AG20443 (cell line): Measurements from ENCODE around the gene CHD8.
"Not testable (repeated sequence)": the region's sequence is repeated elsewhere in the genome, so short reads cannot be mapped to it uniquely, and the experiment has no call there.

Experiments
- DNase-seq: peaks from one replicate; pipeline ENCODE4 v3.0.0; 2012; ENCODE audit warnings: low spot score, mixed read lengths

The CHD8 gene

DNA sequence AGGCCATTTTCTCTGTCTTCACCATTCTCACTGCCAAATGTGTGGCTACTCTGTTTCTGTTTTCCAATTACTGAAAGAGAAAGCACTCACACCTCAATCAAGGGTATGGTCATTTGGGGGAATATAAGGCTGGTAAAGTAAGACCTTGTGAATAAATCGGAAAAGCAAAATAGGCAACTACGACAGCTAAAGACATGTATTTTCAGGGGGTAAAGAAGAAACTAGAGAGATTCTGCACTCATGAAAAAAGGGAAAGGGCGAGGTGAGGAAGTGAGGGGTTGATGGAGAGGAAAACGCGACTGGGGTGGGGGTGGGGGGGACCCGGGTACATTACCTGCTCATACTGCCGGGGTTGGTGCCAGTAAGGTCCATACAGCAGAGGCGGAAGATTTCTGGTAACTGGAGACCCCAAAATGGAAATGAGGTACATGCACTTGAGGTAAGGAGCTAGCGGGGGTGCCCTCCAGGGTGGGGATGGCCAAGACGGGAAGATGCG is 19.3 kb downstream of the CHD8 start:
- DNase-seq: no peak

DNA sequence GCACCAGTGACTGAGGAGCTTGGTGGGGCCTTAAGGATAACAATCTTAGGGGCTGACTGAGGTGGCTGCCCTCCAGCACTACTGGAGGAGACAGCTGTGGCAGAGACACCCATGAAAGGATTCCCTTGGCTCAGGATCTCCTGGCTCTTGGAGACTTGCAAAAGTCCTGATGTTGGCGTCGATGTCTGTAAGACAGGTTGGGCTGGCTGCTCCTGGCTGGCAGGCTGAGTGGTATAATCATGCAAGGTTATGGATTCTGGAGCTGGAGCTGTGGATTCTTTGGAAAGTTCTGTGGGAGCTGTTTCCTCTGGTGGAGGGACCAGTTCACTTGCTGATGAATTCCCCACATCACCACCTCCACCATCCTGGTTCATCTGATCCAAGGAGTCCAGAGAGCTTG is 24.8 kb downstream of the CHD8 start:
- no peak for DNase-seq

DNA sequence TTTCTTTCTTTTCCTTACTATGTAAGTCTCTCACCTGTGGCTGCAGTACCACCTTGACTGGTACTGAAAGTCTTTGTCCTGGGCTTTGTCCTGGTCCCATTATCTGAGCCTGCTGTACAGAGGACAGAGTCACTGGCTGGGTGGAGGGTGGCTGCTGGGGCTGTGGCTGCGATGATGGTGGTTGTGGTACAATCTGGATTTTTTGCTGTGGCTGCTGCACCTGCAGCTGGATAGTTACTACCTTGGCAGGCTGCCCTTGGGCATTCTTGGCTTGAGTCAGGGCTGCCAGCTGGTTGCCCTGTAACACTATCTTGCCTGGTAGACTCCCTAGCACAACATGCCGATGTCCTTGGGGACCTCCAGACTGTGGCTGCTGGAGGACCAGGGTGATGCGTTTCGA is 27.0 kb downstream of the CHD8 start:
- no peak for DNase-seq

DNA sequence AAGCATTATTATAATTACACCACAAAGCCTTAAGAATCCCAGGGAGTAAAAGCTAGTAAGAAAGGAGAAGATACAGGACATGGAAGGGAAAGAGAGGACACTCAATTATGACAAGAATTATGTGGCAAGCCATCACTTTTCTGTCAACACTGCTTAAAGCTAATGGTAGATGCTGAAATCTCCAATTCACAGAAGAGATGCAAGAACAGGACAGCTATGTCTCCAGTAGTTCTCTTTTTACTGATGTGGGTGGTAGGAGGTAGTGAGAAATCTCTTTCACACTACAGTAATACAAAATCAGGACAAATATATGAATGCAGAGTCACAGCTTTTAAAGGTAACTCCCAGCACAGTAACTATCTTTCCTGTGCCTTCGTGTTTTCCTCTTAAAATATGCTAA is 29.2 kb downstream of the CHD8 start:
- no peak for DNase-seq

DNA sequence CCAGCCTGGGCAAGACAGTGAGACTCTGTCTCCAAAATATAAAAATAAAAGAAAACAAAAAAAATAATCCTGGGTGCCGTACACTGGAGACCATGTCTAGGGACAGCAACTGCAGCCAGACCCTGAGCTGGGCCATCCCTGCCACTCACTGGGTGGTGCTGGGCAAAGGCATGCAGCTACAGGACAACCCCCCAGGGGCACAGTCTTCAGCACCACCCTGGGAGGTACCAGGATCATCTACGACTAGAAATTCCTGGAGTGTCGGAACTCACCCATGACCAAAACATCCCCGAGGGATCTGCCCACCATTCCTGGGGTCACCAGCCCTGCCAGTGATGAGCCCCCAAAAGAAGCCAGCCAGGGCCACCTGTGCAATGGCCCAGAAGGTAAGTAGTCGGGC is 36.4 kb downstream of the CHD8 start:
- no peak for DNase-seq

DNA sequence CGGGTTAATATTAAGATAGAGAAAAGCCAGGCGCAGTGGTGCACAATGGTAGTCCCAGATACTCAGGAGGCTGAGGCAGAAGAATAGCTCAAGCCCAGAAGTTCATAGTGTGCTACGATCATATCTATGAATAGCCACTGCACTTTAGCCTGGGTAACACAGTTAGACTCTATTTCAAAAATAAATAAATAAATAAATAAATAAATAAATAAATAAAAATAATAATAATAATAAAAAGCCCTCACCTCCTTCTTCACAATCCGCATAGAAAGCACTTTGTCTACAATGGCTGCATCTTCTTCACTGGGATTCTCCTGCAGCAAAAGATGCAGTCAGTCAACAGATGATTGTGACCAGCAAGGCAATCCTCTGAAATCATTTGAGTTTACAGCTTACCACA is 40.6 kb downstream of the CHD8 start:
- DNase-seq: no peak

DNA sequence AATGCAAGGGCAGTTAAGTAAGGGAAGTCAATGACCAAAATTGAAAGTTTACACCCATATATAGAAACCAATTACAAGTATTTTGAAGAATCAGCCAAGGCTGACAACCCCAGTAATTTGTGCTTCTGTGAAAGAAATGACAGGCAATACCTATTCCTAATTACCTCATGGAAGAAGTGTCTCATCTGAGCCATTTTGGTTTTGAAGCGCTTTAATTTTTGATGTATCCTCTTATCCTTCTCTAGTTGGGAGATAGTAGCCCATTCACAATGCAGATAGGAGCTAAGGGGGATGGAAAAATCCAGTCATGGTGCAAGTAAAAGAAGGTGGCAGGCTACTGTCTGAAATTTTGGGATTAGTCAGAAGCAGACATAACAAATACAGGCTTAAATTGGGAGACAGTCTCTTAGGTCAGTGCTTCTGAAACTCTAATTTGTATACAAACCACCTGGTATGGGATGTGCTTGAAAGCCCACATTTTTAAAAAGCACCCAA is 41.7 kb downstream of the CHD8 start:
- DNase-seq: no peak

DNA sequence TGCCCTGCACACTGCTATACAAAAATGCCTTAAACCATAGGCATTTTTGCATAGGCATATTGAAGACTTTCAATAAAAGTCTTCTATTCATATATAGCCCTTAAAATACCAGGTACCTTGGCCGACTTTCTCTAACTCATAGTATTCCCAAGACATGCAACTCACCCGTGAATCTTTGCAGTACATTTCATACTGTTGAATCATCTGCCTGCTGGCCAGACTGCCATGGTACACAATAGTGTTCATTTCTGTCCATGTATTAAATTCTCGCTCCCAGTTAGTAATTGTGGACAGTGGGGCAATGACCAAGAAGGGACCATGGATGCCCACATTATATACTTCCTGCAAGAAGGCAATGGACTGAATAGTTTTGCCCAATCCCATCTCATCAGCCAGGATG is 47.8 kb downstream of the CHD8 start:
- DNase-seq: peak; percentile 56

DNA sequence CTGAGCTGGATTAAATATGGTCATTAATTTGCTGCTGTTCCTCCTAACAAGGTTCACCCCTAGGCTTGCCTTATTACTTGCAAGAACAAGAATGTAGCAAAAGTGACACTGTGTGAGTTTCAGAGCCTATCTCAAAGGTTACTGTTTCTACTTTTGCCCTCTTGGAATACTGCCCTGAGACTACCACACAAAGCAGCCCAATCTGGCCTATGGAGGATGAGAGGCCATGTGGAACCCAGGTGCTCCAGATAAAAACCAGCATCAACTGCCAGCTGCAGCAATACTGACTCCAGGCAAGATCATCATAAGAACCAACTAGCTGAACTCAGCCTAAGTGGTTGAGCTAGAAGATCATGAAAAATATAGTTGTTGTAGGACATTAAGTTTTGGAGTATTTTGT is 49.7 kb downstream of the CHD8 start:
- DNase-seq: no peak

DNA sequence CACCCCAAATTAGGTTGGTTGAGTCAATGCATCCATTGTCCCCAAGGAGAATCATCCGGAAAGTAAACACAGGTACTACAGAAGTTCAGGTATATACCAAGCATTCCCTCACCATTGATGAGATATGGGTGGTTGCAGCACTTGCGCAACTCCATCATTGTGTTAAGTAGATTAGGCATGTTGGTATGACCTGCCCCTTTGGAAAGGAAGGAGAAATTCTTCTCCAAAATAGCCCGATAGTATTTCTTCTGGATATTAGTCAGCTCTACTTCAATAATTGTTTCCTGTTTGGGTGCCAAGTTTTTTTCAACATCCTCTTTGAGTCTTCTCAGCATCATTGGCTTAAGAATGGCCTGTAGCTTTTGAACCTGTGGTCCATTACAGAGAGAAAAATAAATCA is 50.8 kb downstream of the CHD8 start:
- no peak for DNase-seq

DNA sequence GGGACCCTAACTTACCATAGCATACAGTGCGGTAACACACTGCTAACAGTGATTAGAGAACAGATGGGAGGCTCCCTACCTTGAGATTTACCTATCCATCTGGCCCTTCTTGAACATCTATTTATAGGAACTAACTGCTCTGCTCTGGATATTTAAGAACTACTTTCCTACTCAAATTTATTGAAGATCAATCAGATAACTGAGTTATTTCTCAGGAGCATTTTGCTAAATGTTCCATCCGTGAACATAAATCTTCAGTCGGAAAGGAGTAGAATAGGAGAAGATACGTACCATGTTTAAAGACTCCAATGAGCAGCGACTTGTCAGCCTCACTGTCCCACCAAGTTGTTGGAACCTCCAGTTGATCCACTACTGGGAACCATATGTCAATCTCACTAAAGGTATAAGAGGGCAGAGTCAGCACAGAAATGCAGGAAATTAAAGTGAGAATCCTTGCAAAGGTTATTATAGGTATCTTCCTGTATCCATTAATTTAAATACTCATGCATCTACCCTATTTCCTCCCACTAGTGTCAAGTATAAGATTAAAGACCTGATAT is 56.5 kb downstream of the CHD8 start:
- DNase-seq: no peak

DNA sequence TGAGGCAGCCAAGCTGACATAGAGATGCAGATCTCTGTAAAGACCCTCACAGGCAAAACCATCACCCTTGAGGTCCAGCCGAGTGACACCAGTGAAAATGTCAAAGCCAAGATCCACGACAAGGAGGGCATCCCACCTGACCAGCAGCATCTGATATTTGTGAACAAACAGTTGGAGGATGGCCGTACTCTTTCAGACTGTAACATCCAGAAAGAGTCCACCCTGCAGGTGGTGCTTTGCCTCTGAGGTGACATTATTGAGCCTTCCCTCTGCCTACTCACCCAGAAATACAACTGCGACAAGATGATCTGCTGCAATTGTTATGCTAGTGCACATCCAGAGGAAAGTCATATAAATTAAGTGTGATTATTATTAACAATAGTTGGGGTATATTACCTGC is 57.0 kb downstream of the CHD8 start:
- DNase-seq: no peak

DNA sequence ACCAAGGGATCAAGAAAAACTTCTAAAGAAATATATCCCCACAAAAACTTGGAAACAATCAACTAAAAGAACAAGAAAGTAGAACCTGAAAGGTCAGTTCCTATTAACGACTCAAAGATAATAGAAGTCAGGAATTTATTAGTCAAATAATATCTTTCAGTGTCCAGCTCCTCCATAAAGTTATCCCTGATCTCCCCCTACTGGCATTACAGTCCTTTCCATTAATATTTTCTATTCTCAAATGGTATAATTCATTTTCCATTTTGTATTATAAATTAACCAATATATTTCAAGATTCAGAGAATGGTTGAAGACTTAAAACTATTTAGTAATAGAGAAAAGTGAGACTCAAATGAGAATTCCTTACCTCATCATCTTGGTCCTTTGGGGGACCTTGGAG is 60.5 kb downstream of the CHD8 start:
- DNase-seq: no peak

DNA sequence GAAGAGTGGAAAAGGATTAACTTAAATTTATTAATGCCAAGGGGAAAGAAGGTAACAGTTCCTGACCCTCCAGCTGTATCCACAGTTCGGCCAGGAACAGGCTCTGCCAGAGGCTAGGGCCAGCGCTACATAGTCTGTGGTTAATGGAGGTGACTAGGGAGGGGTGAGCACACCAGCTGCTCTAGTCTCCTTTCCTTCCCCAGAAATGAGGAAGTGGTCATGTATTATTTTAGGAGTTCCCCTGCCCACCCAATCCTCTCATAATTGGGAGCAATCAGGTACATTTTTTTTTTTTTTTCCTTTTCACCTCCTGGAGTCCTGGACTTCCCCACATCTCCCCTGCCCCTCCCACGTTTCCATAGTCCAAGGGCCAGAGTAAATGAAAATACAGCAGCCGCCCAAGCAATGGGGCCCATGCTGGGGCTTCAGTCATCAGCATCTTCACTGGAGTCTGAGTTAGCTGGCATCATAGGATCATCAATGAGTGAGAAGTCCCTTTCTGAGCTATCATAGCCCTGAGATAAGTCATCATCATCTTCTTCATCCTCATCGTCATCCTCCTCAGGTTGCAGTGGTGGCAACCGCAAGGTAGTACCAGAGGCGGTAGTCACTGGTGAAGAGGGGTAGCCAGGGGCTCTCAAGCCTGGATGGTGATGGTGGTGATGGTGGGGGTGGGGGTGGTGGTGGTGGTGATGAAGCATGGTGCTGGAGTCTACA is 70.6 kb downstream of the CHD8 start:
- no peak for DNase-seq

DNA sequence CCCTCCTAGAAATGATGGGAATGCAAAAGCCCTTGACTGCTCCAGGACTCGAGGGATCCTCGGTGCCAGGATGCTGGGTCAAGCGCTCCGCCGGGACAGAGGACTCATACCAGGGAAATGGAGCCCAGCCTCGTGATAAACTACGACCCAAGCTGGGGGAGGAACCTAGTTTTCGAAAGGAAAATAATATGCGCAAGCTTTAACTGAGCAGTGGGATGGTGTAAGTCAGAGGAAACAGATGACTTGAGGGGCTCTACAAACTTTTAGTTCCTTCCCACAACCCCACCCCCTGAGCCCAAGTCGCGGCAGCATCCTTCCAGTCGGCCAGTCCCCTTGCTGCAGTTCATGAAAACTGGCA is 71.5 kb downstream of the CHD8 start:
- DNase-seq: no peak

DNA sequence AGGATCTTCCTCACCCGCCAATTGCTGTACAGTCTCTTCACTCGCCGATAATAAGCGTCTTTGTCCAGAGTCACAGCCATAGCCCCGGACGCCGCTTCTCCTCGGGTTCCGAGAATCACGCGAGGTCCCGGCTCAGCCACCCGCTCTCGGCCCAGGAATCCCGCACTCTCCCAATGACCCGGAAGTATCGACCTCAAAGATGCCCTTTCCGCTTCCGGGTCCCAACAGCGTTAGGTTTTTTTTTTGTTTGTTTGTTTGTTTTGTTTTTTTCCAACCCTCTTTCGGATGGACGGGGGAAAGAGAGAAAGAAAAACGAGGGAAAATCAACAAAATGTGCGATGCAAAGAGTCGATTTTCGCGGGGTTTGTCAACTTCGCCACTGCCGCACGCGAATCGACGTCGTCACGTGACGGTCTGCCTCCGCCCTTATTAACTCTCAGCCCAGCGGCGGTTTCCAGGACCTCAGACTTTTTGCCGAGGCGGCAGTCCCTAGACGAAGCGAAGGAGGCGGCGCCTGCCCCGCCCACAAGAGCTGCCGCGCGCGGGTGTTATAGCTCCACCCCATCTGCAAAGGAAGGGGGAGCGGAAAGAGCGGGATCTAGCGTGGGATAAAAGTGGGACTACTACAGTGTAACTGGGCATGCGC is 72.0 kb downstream of the CHD8 start, which contains the start of gene SUPT16H:
Gene SUPT16H (minus strand): TSS at position 172 of the 646 bp plus-strand sequence. CDS start 92 bp downstream, at position 80.
- DNase-seq: peak; percentile 96

DNA sequence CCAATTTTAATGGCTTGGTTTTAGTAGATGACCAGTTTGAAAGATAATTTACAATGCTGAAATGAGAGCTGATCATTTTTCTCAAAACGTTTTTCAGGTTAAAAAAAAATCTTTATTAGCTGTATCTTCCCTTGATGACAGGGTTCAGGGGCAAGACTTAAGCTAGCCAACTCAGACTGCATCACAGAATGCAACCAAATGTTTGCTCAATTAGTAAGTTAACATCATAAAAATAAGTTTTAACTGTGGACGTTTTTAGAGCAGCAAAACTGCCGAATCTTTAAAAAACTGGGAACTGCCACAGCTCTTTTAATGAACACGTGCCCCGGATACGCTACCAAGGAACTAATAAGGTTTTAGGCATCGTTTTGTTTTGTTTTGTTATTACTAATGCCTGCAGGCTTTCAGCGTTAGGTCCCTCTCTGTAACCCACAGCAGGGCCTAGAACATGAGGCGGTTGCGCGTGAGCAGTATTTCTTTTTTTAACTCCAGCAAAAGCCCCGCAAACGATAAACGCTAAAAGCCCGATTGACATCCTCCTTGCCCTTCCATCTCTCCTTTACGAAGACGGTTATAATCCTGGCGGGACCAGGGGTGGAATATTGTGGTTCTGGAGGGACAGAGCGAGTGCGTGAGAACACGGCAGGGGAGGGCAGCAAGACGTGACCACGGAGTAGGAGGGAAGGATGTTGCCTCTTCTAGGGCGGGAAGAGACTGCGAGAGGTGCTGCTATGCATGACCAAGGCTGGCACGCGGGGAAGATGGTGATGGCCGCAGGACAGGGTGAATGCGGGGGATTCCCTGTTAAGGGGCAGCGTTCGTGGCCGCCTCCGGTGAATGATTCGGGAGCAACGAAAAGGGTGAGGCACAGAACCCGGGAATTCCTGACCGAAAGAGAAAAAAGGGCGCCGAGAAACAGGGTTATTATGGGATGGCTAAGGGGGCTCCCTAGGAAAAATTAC is 72.8 kb downstream of the CHD8 start:
- peak; percentile 63 for DNase-seq

DNA sequence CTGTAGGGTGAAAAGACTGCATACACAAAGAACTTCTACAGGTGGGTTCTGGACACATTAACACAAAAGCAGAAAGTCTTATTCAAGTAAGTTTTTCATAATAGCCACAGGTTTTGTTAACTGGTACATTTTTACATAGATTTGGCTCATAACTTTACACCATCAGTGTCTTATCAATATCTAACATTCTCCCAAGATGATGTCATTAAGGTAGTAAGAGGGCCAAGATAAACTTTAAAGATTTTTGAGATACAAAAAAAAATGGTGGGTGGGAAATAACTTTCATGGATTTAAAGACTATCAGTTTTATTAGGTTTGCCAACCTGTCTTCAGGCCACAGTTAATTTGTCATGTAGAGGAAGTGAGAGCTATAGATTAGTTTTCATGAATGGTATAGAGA is 73.8 kb downstream of the CHD8 start:
- no peak for DNase-seq

DNA sequence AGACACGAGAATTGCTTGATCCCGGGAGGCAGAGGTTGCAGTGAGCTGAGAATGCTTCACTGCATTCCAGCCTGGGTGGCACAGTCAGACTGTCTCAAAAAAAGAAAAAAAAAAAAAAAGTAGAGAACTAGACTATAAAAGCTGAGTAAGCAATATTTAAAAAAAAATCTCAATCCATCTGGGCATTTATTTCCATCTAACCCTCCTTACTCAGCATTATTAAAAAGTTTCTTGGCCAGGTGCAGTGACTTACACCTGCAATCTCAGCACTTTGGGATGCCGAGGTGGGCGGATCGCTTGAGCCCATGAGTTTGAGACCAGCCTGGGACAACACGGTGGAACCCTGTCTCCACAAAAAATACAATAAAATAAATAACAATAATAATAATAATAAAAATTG is 76.6 kb downstream of the CHD8 start:
- no peak for DNase-seq

DNA sequence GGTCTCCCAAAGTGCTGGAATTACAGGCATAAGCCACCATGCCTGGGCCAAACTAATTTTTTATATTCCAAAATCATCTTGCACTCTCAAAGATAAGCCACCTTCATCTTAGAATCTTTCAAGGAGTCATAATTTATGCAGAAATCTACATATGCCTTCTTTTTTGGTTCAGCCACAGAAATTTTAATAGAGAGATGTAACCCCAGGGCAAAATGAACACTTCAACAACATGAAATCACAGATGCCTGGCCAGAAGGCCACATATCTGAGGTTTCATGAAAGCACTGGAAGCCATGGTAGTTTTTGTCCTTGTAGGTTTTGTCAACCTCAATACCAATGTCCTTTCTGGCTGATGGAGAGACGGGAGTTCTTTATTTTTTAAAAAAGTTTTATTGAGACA is 81.9 kb downstream of the CHD8 start:
- no peak for DNase-seq

DNA sequence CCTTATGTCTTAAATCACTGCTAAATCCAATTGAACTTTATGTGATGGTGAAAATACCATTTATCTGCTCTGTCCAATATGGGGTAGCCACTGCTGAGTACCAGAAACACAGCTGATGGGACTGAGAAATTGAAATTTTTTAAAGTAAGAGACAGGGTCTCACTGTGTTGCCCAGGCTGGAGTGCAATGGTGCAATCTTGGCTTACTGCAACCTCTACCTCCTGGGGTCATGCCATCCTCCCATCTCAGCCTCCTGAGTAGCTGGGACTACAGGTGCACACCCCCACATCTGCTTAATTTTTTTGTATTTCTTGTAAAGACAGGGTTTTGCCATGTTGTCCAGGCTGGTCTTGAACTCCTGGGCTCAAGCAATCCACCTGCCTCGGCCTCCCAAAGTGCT is 83.1 kb downstream of the CHD8 start:
- DNase-seq: not testable (repeated sequence)
